Fibroblast of peridontal ligament (primary cell): Measurements from ENCODE around the gene HOXB6.

ENCODE experiments used
- DNase-seq: peaks from one replicate; pipeline ENCODE4 v3.0.0-alpha.2; 2010; ENCODE audit errors: extremely low read depth

The HOXB6 gene

GRCh38 chr17:48621410-48622392 lies 16.9 kb upstream of the HOXB6 start:
- no peak for DNase-seq

- no peak for DNase-seq
These were observed 15.8 kb upstream of the HOXB6 start for GRCh38 chr17:48620461-48621139.

- DNase-seq, result no peak
These were observed 15.2 kb upstream of the HOXB6 start for GRCh38 chr17:48619826-48620449.

DNA sequence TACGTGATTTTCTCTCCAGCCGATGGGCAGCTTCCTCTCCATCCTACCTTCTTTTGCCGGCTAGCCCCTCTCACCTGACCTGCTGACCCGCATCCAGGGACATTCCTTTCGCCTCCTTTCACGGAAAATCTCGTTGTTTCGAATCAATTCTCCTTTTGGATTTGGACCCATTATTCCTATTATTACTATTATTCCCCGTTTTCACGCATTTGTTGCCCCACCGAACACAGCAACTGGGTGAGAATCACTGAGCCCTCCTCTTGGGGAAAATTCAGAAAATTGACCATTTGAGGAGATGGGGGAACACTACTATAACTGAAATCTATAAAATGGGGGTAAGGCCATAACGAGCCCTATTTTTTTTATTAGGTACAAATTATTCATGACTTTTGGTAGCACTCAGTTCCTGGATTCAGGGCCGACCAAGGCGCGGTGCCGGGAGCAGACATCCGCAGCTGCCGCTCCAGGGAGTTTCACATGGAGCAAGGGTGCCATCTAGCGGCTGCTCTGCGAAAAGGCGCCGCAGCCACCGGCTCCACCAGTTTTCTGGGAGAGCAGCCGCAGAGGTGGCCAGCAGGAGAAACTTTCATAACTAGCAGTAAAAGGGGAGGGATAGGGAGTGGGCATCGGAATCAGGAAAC lies 13.6 kb upstream of the HOXB6 start:
- peak; percentile 75 for DNase-seq

DNA sequence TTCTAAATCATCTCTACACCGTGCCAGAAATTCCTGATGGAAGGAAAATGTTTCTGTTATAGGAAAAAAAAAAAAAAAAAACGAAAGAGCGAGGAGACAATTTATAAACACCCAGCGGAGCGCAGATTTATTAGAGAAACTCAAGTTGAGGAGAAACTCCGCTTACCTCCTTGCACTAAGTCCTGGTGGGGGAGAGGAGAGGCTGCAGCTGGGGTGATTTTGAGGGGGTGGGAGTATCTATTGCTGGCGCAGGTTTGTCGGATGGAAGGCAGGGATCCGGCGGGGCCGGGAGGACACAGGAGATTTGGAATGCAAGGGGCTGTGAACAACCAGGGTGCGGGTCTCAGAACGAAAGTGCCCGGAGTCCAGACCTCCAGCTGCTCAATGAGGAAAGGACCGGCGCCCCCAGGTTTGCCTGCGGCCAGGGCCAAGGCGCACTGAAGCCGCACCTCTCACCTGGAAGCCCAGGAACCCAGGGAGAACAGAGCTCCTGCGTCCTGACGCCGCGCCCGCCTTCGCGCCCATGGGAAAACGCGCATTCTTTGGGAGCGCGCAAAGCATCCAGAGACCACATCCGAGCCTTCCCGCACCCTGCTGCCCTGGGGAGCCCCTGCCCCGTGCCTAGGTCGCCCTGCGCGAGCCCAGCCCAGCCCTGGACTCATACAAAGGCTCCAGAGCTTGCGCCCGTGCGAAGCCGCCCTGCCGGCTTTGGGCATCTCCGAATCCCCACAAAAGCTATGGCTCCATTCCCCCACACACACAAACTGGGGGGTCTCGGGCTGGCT lies 12.9 kb upstream of the HOXB6 start:
- DNase-seq, result no peak

DNA sequence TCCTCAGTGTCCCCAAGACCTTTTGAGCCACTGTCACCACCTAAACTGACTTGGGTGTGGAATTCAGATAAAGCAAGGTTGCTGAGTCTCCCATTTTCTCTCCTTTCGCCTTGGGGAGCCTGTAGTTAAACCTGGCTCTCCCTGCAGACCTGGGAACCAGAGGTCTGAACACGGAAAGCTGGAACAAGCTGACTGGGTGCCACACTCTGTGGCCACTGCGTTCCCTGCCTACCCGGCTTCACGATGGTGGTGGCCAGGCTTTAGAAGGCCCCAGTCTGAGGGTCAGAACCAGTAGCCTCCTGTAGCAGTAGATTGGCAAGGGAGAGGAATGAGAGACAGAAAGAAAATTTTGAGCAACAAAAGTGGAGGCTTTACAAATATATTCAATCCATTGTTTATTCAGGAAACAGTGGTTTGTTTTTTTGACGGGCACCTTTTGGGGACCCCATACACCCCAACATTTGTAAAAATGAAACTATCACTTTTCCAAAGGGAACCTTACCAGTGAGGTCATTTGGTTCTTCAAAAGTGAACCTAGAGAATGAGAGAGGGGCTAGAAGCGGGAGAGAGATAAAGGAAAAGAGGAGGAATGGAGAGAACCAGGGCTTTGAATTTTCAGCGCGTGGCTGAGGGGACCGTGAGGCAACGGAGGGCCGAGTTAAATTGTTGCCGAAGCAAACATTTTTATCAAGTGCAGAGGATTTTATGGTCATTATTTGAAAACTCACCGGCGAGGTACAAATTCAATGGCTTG lies 12.1 kb upstream of the HOXB6 start:
- no peak for DNase-seq

DNA sequence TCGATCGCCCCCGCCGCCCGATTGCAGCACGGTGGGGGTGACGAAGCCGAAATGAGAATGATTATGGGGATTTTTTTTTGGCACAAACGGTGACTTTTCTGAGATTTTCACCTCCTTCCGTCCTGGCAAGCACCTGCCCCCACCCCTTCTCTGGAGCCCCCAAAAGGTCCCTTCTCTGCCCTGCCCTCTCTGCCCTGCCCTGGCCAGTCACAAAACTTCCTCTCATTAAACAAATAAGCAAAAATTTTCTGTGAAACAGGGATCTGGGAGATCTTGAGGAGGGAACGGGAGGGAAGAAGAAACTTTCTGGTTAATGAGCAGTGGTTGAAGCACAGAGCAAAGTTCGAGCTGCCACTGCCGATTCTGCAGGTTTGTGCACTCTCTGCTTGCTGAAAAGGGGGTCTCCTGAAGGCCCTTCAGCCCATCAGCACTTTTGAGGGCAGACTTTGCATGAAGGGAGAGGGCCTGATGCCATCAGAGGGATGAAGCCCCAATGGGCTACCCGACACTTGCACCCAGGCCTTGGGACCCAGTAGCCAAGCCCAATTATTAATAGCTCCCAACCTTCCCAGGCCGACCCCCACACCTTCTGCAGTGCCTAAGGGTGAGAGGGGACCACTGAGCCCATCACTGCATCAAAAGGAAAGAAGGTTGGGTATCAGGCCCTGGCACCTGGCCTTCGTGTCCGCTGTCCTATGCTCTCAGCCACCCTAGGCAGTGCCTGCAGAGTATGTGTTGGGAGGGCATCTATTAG lies 11.4 kb upstream of the HOXB6 start:
- DNase-seq, result no peak

DNA sequence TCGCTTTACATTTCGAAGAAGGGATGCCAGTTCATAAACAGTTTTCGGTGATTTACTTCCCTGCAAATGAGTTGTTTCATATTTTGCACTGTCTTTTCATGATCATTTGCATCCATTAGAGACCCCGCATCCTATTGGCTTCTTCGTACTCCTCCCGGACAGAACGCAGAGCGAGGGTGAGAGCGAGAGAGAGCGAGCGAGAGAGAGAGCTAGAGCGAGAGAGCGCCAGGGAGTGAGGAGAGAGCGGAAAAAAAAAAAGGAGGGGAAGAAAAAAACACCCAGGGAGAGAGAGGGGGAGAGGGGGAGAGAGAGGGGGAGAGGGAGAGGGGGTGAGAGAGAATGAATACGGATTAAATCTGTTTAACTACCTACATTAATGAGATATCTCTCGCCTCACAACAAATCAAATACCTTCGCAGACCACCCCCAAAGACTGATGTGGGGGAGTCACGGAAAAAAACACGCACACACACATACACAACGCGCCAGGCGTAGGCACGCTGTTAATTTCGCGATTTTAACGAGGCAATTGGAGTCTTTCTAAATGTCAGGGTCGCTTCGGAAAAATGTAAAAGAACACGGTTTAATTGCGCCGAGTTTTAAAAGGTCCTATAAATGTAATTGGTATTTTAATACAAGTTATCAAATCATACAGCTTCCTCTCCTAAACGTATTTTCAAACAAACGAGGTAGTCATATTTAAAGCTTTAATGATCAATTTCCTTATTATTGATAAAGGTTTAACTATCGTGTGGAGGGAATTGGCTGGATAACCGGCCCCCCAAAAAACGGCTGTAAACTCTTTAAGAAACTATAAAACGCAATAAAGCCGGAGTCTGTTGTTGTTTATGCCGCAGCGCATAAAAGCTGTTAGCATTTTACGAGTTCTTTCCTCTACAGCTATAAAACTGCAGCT lies 10.5 kb upstream of the HOXB6 start, which contains the start of gene HOXB8:
TSS of gene HOXB8 (minus strand) at position 246 of the 916 bp plus-strand sequence. CDS start 588 bp downstream, outside the sequence.
- DNase-seq, result no peak

DNA sequence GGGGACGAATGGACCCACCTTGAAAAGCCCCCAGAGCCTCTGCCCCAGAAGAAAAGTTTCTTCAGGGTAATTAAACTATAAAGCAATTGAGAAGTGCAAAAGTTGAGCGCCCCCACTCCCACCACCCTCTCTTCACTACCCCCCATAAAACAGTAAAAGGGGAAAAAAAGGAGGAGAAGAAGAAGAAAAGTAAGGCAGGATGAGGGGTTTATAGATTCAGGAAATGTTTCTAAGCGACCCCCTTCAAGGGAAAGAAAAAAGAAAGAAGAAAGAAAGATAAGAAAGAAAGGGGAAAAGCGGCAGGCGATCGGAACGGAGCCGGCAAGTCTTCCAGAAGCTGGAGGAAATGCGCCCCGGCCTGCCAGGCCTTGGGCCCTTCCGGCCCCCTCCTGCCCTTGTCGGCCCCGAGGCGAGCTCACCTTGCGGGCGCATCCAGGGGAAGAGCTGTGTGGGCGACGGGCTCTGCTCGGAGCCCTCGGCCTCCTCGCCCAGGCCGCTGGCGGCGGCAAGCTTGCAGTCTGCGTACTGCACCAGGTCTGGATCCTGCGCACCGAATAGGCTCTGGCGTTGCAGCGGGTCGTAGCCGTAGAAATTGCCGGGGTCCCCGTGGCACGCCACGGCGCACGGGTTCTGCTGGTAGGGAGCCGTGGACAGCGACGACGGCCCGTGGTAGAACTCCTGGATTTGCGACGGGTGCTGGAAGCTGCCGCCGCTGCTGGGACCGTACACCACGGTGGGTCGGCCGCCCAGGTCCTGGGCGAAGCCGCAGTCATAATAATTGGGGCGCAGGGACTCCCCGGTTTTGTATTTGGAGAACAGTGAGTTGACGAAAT lies 9.3 kb upstream of the HOXB6 start:
- DNase-seq, result no peak

GRCh38 chr17:48612854-48613691 lies 8.3 kb upstream of the HOXB6 start:
- DNase-seq, result no peak

GRCh38 chr17:48612456-48612853 lies 7.7 kb upstream of the HOXB6 start:
- no peak for DNase-seq

DNA sequence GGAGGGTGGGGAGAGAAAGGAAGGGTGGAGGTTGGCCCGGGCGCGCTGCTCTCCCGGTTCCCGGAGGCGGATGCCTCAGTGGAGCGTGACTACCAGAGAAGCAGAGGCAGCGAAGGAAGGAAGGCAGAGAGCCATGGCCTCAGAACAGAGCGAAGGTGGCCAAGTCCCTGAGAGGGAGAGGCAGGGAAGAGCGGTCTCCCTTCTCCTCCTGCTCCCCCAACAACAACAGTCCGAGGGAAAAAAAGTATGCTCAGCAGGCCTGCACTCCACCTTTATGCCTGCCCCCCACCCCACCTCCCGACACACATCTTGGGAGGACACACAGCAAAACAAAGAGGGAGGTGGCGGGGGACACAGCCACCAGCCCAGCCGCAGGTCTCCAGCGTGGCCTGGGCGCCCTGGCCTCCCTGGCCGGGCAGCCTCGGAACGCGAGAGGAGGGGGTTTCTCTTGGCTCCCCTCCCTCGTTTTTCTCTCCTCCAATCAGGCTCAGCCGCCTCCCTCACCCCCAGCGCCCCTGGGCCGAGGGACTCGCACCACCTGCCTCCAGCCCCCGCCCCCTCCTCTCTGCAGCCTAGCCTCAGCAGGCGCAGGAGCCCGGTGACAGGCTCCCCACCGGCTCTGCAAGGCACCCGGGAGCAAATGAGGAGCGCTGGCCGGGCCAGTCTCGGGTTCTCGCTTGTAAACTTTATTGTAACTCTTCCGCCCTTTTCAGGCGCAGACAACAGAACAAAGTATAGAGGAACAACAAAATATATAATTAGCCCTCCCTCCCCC lies 7.1 kb upstream of the HOXB6 start:
- DNase-seq, result no peak

DNA sequence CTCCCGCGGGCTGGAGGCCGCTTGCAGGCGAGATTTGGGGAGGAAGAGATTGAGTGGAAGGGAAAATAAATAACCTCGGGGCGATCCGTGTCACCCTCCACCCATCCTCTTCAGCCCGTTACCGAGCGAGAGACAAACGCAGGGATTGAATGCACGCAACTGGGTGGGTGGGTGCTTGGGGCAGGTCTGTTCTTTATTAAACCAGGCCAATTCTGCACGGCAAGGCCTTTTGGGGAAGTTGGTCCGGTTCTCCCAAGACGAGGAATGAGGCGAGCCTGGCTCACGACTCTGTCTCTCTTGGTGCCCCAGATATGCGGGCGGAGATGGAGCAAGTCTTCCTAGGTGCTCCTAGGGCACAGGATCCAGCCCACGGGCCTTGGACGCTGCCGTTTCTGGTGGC lies 6.4 kb upstream of the HOXB6 start:
- DNase-seq, result no peak

DNA sequence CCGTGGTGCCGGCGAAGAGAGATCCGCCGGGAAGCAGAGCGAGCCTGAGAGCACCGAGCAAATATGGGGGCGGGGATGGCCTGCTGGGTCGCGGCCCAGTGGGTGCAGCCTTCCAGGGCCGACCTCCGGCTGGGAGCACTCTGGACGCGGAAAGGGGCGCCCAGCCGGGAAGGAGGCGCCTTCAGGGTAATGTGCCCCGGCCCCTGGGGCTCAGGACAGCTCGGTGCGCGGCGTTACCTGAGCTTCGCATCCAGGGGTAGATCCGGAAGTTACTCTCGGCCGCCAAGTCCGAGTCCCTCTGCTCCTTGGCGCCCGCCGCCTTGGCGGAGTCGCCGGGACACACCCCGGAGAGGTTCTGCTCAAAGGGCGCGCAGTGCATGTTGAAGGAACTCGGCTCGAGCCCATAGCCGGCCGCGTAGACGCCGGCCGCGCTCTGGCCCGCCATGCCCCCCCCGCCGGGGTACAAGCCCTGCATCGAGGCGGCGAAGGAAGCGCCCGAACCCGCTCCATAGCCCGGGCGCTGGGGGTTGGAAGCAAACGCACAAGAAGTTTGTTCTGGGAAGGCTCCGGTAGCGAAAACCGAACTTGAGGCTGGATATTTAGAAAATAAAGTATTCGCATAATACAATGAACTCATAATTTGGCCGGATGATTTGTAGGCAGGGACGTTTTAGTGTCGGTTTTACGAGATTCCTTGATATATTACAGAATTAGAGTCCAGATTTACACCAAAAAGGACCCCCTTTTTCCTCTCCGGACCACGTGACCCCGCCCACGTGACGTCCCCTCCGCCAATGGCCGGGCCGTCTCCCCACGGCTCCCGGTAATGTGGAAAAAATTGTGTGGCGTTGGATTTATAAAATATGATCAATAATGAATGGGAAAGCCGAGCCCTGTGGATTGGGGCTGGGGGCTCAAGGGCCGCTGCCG lies 5.8 kb upstream of the HOXB6 start, which contains the start of gene HOXB7:
TSS of gene HOXB7 (minus strand) at position 736 of the 930 bp plus-strand sequence. CDS start at position 637, 99 bp downstream.
- DNase-seq, result no peak
